Liver (tissue), 9 donors: ENCODE data around the gene GSK3B. TPM values are rescaled to one million over a fixed set of nuclear protein-coding genes. Genes with fewer than 3 reads are reported as not detected.

ENCODE experiments used
- DNase-seq: peaks from one replicate; pipeline ENCODE4 v3.0.0-alpha.2; 2017; ENCODE audit warnings: low spot score
- H3K27ac ChIP-seq, 2 donors: one replicate each; pipeline ENCODE4 v1.7.0; 2013; ENCODE audit warnings: inconsistent platforms in 2 of 2, low read length in 2 of 2, control low read depth in 1 of 2, low read depth in 1 of 2, mild to moderate bottlenecking in 1 of 2
- H3K27me3 ChIP-seq, 4 donors: one replicate each; pipeline versions ENCODE4 v1.6.1 to v1.7.0; 2013; ENCODE audit warnings: low read length in 3 of 4, inconsistent platforms in 1 of 4, mild to moderate bottlenecking in 1 of 4, moderate library complexity in 1 of 4; ENCODE audit not compliant: control insufficient read depth in 4 of 4, insufficient read depth in 4 of 4
- H3K36me3 ChIP-seq, 4 donors: one replicate each; pipeline versions ENCODE4 v1.6.1 to v1.7.0; 2013; ENCODE audit warnings: low read length in 3 of 4, mild to moderate bottlenecking in 3 of 4, low read depth in 1 of 4, moderate library complexity in 1 of 4; ENCODE audit not compliant: control insufficient read depth in 4 of 4, insufficient read depth in 3 of 4
- H3K4me1 ChIP-seq, 4 donors: one replicate each; pipeline versions ENCODE4 v1.6.1 to v1.7.0; 2013; ENCODE audit warnings: low read length in 3 of 4, mild to moderate bottlenecking in 3 of 4, moderate library complexity in 1 of 4; ENCODE audit not compliant: control insufficient read depth in 4 of 4, insufficient read depth in 4 of 4
- H3K4me3 ChIP-seq, 3 donors: one replicate each; pipeline versions ENCODE4 v1.6.1 to v1.7.0; 2013; ENCODE audit warnings: low read length in 3 of 3, control low read depth in 1 of 3, low read depth in 1 of 3, mild to moderate bottlenecking in 1 of 3
- H3K9ac ChIP-seq, 2 donors: one replicate each; pipeline ENCODE4 v1.7.0; 2013; ENCODE audit warnings: low read length in 2 of 2, mild to moderate bottlenecking in 2 of 2, moderate library complexity in 2 of 2, control low read depth in 1 of 2, low read depth in 1 of 2
- H3K9me3 ChIP-seq, 4 donors: one replicate each; pipeline versions ENCODE4 v1.6.1 to v1.7.0; 2013; ENCODE audit warnings: low read length in 3 of 4; ENCODE audit not compliant: control insufficient read depth in 4 of 4
- ATF3 ChIP-seq: IDR thresholded peaks from 2 replicates; pipeline ENCODE4 v1.6.1; 2016; ENCODE audit warnings: antibody characterized with exemption
- CTCF ChIP-seq: fragments of 150-350 bp; IDR thresholded peaks from 2 replicates; pipeline ENCODE4 v1.5.1; 2017; ENCODE audit warnings: improper control_type of control experiment, low read depth, low read length; ENCODE audit not compliant: missing input control
- EGR1 ChIP-seq, 2 donors: IDR thresholded peaks; 2 replicates each; pipeline ENCODE4 v1.6.1; 2016 to 2018; ENCODE audit warnings: antibody characterized with exemption in 2 of 2, low read depth in 2 of 2
- FOXA1 ChIP-seq: IDR thresholded peaks from 2 replicates; pipeline ENCODE4 v1.6.1; 2016; ENCODE audit warnings: antibody characterized with exemption
- FOXA2 ChIP-seq: IDR thresholded peaks from 2 replicates; pipeline ENCODE4 v1.6.1; 2016; ENCODE audit warnings: antibody characterized with exemption
- GABPA ChIP-seq, 2 donors: IDR thresholded peaks in 1 of 2; conservative IDR thresholded peaks in 1 of 2; 2 replicates each; pipeline ENCODE4 v1.6.1; 2016; ENCODE audit warnings: antibody characterized with exemption in 2 of 2, mild to moderate bottlenecking in 1 of 2, moderate library complexity in 1 of 2
- HNF4A ChIP-seq, 2 donors: conservative IDR thresholded peaks; 2 replicates each; pipeline ENCODE4 v1.6.1; 2016; ENCODE audit warnings: antibody characterized with exemption in 2 of 2, mild to moderate bottlenecking in 2 of 2
- HNF4G ChIP-seq: IDR thresholded peaks from 2 replicates; pipeline ENCODE4 v1.6.1; 2016; ENCODE audit warnings: antibody characterized with exemption
- JUND ChIP-seq, 2 donors: IDR thresholded peaks; 2 replicates each; pipeline ENCODE4 v1.6.1; 2016; ENCODE audit warnings: antibody characterized with exemption in 2 of 2
- MAX ChIP-seq: IDR thresholded peaks from 2 replicates; pipeline ENCODE4 v1.6.1; 2016; ENCODE audit warnings: antibody characterized with exemption
- NR2F2 ChIP-seq: IDR thresholded peaks from 2 replicates; pipeline ENCODE4 v1.6.1; 2016; ENCODE audit warnings: antibody characterized with exemption
- RAD21 ChIP-seq, 2 donors: IDR thresholded peaks; 2 replicates each; pipeline ENCODE4 v1.6.1; 2016; ENCODE audit warnings: antibody characterized with exemption in 2 of 2, mild to moderate bottlenecking in 2 of 2
- RXRA ChIP-seq, 2 donors: IDR thresholded peaks; 2 replicates each; pipeline ENCODE4 v1.6.1; 2017 to 2018; ENCODE audit warnings: antibody characterized with exemption in 2 of 2, mild to moderate bottlenecking in 1 of 2
- SP1 ChIP-seq: IDR thresholded peaks from 2 replicates; pipeline ENCODE4 v1.6.1; 2018; ENCODE audit warnings: antibody characterized with exemption, mild to moderate bottlenecking
- TAF1 ChIP-seq: conservative IDR thresholded peaks from 2 replicates; pipeline ENCODE4 v1.6.1; 2016; ENCODE audit warnings: antibody characterized with exemption, mild to moderate bottlenecking
- YY1 ChIP-seq: IDR thresholded peaks from 2 replicates; pipeline ENCODE4 v1.6.1; 2016; ENCODE audit warnings: antibody characterized with exemption, mild to moderate bottlenecking
- WGBS: extraction: QIAGEN DNeasy Blood & Tissue Kit; methylation state at CpG from one replicate; pipeline ENCODE4 v1.1.7; 2013; 5-methylcytosine and 5-hydroxymethylcytosine counted together
- polyA plus RNA-seq, 2 donors: library from polyadenylated mRNA; stranded (reverse) in 1 of 2; unstranded in 1 of 2; fragments of 200-250 nt in 1 of 2; fragments of >200 nt in 1 of 2; fragmentation: Nextera tagmentation in 1 of 2; extraction: Ambion mirVana in 1 of 2; gene quantifications; one replicate each; pipeline versions ENCODE4 v1.2.1 to v1.2.3, GENCODE V29; 2013 to 2015
- total RNA-seq, 2 donors: library from RNA; depleted of rRNA; stranded (reverse); fragments of >200 nt; gene quantifications; one replicate each; pipeline ENCODE4 v1.2.3, GENCODE V29; 2014
- TF ChIP-seq, protein P1 (sequence below): IDR thresholded peaks from 2 replicates; pipeline ENCODE4 v1.6.1; 2016; ENCODE audit warnings: antibody characterized with exemption, mild to moderate bottlenecking
- TF ChIP-seq, protein P2 (sequence below): IDR thresholded peaks from 2 replicates; pipeline ENCODE4 v1.6.1; 2016; ENCODE audit warnings: antibody characterized with exemption
- donor health status: healthy.
- donor health status: healthy.
- donor health status: healthy.
- donor health status: healthy.
- donor health status: healthy.

GSK3B gene
- total and polyA plus RNA-seq, 4 donors, result 10.5 to 20.8 (median 18.5) TPM

DNA sequence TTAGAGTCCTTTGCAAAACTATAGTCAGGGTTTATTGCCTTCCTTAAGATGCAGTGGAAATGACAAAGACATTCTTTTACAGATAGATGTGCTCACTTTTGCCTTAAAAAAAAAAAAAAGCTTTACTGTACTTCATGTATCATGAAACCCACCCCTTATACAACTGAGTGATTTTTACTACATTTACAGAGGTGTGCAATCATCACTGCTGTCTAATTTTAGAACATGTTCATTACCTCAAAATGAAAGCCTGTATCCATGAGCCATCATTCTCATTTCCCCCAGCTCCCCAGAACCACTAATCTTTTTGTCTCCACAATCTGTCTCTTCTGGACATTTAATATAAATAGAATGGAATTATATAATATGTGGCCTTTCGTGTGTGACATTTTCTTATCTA lies 200.5 kb downstream of the GSK3B start:
- WGBS, result 84% methylated on average over 1 of the region's 1 CpG

More for the DNA sequence above, 200.5 kb downstream of the GSK3B start:
- Histone ChIP-seq H3K9me3 (peaks cover 0 to 2% (median under 1%) of the 10 kb centered on the region in 4 donors), H3K27ac (no peak overlapping the region), H3K36me3 (peaks cover 0 to 5% (median 1%) of the 10 kb centered on the region in 4 donors), H3K9ac (no peak overlapping the region), H3K4me3 (no peak overlapping the region), H3K4me1 (peaks cover 0 to 5% (median 0%) of the 10 kb centered on the region in 4 donors), H3K27me3 (no peaks in the 10 kb centered on the region)
- no peak for DNase-seq
- no peak for TF ChIP-seq SP1
- TF ChIP-seq FOXA1, result no peak
- TF ChIP-seq FOXA2, result no peak
- no peak for TF ChIP-seq ATF3
- TF ChIP-seq, protein P1, sequence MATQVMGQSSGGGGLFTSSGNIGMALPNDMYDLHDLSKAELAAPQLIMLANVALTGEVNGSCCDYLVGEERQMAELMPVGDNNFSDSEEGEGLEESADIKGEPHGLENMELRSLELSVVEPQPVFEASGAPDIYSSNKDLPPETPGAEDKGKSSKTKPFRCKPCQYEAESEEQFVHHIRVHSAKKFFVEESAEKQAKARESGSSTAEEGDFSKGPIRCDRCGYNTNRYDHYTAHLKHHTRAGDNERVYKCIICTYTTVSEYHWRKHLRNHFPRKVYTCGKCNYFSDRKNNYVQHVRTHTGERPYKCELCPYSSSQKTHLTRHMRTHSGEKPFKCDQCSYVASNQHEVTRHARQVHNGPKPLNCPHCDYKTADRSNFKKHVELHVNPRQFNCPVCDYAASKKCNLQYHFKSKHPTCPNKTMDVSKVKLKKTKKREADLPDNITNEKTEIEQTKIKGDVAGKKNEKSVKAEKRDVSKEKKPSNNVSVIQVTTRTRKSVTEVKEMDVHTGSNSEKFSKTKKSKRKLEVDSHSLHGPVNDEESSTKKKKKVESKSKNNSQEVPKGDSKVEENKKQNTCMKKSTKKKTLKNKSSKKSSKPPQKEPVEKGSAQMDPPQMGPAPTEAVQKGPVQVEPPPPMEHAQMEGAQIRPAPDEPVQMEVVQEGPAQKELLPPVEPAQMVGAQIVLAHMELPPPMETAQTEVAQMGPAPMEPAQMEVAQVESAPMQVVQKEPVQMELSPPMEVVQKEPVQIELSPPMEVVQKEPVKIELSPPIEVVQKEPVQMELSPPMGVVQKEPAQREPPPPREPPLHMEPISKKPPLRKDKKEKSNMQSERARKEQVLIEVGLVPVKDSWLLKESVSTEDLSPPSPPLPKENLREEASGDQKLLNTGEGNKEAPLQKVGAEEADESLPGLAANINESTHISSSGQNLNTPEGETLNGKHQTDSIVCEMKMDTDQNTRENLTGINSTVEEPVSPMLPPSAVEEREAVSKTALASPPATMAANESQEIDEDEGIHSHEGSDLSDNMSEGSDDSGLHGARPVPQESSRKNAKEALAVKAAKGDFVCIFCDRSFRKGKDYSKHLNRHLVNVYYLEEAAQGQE, result no peak
- no peak for TF ChIP-seq EGR1 (IDR thresholded peaks at IDR 0.05; ENCODE audit: low read depth in 2 of 2)
- TF ChIP-seq YY1, result no peak
- TF ChIP-seq JUND (IDR thresholded peaks at IDR 0.05), result no peak
- TF ChIP-seq, protein P2, sequence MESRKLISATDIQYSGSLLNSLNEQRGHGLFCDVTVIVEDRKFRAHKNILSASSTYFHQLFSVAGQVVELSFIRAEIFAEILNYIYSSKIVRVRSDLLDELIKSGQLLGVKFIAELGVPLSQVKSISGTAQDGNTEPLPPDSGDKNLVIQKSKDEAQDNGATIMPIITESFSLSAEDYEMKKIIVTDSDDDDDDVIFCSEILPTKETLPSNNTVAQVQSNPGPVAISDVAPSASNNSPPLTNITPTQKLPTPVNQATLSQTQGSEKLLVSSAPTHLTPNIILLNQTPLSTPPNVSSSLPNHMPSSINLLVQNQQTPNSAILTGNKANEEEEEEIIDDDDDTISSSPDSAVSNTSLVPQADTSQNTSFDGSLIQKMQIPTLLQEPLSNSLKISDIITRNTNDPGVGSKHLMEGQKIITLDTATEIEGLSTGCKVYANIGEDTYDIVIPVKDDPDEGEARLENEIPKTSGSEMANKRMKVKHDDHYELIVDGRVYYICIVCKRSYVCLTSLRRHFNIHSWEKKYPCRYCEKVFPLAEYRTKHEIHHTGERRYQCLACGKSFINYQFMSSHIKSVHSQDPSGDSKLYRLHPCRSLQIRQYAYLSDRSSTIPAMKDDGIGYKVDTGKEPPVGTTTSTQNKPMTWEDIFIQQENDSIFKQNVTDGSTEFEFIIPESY, result no peak
- TF ChIP-seq NR2F2, result no peak
- no peak for TF ChIP-seq RAD21 (IDR thresholded peaks at IDR 0.05)
- no peak for TF ChIP-seq TAF1
- TF ChIP-seq HNF4A (conservative IDR thresholded peaks at IDR 0.05), result no peak
- TF ChIP-seq HNF4G, result no peak
- no peak for TF ChIP-seq CTCF
- no peak for TF ChIP-seq RXRA (IDR thresholded peaks at IDR 0.05)
- TF ChIP-seq MAX, result no peak
- TF ChIP-seq GABPA (IDR thresholded peaks at IDR 0.05 in 1 of 2, conservative IDR thresholded peaks at IDR 0.05 in 1 of 2), result no peak
